IPS DF 19.7 (cell line): Measurements from ENCODE around the gene MRPS12.

ENCODE experiments used
- DNase-seq: peaks from one replicate; pipeline ENCODE4 v3.0.0-alpha.2; 2013; ENCODE audit warnings: low read depth, low spot score

MRPS12 gene

DNA sequence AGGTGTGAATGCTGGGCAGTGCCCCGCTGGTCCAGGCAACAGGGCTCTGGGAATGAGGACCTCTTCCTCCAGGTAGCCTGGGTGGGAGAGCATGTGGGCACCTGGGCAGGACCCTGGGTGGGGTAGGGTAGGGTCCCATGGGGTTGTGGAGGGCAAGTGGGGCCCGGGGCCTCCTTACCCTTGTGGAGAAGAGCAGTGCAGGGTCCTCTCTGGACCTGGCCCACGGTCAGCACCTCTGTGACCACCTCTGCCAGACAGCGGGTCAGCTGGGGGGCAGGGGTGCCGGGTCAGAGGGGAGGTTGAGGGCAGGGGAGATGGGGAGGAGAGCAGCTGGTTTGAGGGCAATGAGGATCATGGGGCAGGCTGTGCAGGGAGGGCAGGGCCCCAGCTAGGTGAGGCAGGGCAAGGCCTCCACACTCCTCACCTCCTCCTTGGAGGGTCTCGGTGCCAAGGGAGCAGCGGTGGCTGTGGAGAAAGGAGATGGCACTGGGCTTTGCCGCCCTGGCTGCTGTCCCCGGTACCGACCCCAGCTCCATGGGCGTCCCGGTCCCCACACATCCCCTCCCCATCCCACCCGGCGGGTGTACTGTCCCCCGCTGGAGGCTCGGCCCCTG is 19.2 kb upstream of the MRPS12 start:
- DNase-seq = no peak

DNA sequence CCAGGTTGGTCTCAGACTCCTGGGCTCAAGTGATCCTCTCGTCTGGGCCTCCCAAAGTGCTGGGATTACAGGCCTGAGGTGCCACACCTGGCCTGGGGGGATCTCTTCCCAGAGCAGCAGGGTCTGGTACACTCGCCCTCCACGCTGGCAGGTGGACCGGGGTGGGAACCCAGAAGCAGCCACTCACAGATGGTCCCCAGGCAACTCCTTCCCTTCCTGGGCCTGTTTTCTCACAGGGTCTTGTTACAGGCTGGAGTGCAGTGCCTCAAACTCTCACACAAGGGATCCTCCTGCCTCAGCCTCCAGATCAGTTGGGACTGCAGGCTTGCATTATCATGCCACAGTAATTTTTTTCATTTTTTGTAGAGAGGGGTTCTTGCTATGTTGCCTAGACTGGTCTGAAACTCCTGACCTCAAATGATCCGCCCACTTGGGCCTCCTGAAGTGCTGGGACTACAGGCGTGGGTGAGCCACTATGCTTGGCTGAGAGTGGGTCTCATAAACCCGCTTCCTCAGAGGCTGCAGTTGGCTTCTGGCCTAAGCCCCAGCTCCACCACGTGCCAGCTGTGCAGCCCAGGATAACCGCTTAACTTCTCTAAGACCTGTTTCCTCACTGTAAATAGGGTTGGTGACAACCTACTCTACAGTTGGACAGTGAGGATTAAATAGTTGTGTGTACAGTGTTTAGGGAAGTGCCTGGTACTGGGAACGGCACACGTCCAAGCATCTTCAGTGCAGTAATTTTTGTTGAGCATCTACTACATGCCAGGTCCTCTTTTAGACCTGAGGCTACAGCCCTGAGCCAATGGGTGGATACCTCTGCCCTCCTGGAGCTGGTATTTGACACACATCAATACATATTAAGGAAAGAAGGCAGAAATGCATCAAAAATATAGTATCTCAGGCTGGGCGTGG is 17.9 kb upstream of the MRPS12 start:
- DNase-seq = no peak

DNA sequence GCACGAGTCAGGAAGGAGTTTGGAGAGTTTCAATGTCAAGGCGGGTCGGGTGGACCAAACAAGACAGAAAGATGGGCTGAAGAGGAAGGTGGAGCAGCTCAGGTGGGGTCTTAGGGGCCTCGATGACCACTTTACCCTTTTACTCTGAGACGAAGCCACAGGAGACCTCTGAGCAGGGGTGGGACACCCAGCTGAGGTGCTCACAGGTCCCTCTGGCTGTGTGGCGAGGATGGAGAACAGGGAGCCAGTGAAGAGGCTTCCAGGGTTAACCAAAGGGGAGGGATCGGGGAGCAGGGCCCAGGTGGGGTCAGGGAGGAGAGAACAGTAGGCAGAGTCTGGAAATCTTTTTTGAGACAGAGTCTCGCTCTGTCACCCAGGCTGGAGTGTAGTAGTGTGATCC is 16.8 kb upstream of the MRPS12 start:
- DNase-seq = no peak

DNA sequence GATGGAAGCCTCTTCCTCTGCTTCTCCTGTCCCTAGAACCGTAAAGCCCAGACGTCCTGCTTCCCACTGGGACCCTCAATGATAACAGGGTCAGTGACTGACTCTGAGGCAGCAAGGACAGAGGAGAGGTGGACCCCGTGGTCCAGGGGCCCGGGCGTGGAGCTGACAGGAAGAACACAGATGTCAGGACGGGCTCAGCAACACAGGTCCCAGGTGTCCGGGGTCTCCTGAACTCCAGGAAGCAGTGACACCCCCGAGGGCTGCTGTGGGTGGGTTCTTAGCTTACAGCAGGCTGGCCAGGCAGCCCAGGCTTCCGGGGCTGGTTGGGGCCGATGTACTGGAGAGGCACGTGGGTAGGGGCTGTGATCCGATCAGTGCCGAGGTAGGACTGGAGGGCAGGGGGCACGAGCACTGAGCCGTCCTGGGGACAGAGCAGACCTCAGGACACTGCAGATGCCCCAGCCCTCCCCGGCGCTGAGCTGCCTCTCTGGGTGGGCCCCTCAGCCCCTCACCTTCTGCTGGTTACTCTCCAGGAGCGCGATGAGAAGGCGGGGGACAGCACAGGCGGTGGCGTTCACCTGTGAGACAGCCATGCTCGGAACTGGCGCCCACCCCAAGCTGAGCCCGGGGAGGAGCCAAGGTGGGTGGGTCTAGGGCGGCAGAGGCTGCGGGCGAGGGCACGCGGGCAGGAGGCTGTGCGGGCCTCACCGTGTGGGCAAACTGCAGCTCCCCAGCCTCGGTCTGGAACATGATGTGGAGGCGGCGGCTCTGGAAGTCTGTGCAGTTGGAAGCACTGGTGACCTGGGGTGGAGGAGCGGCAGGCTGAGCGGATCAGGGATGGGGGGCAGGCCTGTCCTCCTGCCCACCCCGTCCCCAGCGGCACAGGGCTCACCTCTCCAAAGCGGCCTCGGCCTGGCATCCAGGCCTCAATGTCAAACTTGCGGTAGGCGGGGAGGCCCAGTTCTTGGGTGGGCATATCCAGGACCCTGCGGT is 15.1 kb upstream of the MRPS12 start:
- no peak for DNase-seq

DNA sequence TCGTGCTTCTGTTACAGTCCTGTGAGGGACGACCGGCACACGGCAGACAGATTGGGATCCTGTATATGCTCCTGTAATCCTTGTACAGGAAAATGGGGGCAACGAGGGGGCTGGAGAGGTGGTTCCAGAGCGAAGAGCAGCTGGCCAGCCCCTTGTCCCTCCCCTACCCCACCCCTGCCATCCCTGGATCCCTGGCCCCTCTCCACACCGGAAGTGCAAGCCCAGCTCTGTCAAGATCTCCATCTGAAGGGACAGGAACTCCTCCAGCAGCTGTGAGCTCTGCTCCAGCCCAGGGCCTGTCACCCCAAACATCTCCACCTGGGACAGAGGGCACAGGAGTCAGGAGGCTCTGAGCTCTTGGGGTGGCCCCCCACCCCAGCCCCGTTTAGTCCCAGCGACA is 13.2 kb upstream of the MRPS12 start:
- DNase-seq = no peak

DNA sequence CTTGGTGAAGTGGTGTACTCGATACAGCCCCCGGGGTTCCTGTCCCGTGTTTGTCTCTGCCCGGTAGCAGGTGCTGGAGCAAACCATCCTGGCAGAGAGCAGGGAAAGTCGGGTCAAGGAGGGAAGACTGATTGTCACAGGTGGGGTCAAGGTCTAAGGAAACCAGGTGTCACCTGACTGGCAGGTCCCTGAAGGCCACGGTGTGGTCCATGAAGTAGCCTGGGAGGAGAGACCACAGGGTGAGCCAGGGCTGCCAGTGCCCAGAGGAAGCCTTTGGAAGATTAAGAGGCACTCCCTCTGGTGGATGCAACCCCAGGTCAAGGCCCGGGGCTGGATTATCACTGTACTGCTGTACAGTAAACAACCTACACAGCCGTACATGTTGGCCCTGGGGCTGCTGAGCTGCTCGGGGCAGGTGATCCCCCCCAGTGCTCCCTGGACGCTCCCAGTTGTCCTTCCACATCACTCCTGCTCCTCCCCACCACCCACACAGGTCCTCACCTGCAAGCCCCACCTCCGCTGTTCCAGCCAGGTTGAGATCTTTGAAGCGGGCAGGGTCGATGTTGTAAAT is 12.7 kb upstream of the MRPS12 start:
- DNase-seq = no peak

DNA sequence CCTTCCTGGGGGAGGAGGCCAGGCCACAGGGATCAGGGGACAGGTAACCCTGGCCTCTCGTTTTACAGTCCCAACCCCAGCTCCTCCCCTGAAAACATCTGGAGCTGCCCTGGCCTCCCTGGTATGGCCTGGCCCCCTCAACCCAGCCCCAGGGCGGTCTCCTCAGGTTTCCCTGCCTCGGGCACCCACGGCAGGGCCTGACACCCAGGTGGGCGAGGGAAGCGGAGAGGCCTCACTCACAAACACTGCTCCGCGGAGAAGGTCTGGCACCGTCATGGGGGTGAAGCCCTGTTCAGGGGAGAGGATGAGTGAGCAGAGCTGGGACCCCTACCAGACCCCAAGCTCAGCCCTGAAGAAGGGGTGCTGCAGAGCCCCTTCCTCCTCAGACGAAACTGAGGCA is 12.2 kb upstream of the MRPS12 start:
- DNase-seq = no peak

DNA sequence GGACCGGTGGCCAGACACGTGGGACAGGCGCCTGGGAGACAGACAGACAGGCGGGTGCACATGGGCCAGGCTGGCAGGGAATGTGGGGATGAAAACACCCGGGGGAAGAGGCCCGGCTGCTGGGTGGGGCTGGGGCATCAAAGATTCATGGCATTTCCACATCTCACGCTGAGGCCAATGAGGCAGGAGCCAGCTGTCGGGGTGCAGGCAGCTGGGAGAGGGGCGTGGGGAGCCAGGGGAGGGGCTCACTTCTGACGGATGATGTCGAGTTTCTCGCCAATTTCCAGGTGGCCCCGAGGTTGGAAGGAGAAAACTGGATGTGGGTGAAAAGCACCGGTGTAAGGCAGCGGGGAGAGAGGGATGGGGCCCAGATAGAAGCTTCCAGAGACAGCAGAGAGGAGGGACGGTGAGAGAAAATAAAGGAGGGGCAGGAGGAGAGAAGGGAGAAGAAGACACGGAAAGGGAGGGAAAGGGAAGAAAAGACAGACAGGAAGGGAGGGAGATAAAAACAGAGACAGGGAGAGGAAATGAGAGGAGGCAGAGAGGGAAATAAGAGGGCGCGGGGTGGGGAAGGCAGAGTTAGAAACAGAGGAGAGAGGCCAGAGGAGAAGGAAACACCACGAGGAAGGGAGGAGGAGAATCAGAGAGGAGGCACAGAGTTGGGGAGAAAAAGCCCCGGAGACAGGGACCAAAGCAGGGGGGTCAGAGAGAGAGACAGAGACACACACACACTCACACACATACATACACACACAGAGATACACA is 10.7 kb upstream of the MRPS12 start:
- DNase-seq = no peak

DNA sequence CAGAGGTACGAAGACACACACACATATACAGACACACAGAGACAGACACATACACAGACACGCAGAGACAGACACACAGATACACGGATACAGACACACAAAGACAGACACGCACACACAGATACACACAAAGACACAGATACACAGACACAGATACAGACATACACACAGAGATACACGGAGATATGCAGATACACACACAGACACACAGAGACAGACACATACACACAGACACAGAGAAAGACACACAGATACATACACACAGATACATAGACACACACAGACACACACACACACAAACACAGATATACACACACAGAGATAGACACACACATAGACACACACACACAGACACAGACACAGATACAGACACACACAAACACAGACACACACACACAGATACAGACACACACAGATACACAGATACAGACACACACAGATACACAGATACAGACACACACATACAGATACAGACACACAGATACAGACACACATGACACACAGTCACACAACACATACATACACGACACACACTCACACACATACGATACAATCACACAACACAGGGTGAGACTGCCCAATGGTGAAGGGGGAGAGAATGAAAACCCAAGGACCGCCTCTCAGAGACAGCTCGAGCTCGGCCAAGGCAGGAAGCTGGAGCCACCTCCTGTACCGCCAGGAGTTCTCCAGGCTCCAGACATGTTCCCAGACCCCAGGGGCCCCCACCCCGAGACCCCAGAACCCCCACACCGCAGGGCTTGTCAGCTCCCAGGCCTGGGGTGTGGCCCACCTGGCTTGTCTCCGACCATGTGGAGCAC is 9.9 kb upstream of the MRPS12 start:
- no peak for DNase-seq

DNA sequence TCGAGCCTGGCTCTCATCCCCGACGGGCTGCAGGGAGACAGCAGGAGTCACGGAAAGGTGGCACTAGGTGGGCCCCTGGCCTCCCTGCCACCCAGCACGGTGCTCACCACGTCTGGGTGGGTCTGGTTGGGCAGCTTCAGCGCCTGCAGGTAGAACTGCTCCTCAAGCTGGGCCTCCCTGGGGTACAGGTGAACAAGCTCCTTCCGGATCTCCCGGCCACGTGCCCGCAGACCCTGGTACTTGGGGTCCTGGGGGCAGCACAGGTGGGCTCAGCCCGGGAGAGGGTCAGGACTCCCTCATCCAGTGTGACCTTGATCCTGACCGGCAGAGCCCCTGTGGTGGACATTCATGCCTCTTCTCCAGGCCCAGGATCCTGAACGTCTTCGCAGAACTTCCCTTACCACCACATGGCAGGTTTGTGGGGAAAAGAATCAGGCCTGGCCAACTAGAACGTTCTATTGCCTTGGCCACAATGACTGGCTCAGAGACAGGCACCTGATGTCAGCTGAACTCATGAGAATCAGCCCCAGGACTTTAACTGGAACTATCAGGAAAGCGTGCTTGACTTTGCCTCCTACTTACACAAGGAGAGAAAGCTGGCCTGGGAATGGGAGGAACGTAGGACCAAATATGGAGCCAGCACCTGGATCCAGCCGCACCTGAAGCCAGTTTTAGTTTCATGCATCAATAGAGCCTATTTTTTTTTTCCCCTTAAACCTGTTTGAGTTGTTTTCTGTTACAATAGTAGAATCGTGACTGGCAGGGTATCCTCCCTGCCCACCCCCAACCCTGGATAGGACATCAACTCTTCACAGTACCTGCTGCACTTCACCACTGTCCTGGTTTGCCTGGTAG is 9.1 kb upstream of the MRPS12 start:
- DNase-seq = no peak

DNA sequence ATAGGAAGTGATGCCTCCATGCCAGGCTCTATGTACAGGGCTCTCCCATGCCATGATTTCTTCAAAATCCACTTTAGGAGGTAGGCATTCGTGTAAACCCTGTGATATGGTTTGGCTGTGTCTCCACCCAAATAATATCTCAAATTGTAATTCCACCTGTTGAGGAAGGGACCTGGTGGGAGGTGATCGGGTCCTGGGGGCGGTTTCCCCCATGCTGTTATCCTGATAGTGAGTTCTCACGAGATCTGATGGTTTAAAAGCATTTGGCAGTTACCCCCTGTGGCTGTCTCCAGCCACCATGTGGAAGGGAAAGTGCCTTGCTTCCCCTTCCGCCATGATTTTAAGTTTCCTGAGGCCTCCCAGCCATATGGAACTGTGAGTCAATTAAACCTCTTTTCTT is 8.3 kb upstream of the MRPS12 start:
- DNase-seq = no peak

DNA sequence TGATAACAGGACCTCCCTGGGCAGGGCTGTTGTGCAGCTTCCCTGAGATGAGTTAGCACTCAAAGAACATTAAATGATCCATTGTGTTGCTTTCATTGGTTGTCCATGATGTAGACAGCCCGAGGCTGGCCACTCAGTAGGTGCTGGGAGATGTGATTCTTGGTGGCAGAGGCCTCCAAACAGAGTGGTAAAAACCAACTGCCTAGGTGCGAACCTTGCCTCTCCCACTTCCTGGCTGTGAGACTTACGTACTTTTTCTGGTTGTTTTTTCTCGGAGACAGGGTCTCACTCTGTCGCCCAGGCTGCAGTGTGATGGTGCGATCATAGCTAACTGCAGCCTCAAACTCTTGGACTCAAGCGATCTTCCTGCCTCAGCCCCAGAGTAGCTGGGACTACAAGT is 6.4 kb upstream of the MRPS12 start:
- no peak for DNase-seq

DNA sequence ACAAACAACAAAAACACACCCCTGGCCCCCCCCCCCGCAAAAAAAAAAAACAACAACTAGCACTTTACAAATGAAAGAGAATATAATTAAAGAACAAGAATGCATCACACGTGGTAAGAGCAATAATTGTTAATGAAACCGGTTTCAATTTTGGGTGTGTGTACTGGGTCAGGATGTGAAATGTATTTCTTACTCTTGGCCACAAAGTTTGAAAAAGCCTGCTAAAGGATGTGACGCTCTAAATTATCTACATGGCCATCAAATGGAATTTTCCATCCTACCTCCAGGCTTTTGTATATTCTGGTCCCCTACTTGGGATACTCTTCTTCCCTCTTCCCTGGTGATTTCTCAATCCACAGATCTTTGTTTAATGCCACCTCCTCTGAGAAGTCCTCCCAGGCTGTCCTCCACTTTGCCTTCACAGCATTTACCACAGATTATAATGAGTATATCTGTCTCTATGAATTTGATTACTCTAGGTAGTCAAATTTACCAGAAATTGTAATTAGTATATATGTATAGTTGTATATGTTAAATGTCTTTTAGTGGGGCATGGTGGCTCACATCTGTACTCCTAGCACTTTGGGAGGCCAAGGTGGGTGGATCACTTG is 2.2 kb upstream of the MRPS12 start:
- no peak for DNase-seq

DNA sequence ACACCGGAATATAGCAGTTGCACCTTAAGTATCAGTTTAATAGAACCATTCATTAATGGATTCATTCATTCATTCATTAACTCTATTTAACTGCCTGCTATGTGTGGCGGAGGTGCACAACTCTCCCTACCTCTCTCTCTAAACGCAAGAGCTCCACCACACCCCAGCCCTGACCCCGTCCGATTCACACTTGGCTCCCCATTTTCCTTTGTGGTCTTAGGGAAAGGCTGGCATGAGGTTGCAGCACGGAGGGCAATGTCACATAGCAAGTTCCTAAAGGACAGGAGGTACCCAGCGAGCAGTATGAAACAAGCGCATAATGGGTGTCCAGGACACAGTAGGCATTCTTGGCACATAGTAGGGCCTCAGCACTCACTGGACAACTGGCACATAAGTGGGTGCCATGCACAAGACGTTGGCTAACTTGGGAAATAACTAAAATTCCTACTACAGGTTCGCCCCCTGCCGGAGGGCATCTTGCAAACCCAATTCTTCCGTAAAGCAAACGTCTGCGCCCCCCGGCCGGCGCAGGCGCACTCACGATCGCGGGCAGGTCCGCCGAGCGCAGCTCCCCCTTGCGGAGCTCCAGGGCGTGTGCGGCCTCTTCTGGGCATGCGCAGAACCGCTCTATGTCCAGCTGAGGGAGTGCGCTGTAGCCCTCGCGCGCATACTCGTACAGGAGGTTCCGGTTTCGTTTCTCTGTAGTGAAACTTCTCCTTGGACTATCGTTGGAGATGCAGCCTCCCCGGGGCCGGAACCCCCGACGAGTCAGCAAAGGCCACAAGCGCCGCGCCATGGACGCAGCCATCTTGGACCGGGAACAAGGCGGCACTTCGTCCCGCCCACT is 592 bp upstream of the MRPS12 start, which contains the start of gene SARS2:
SARS2 (minus strand) TSS at position 835 of the 847 bp plus-strand sequence; CDS start at position 808, 27 bp downstream.
- DNase-seq = peak; percentile 78

DNA sequence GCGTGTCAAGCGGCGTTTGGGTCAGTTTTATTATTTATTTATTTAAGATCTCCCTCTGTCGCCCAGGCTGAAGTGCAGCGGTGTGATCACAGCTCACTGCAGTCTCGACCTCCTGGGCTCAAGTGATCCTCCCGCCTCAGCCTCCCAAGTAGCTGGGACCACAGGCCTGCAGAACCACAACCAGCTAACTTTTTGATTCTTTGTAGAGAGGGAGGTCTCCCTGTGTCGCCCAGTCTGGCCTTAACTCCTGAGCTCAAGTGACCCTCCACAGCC is 713 bp downstream of the MRPS12 start:
- no peak for DNase-seq

DNA sequence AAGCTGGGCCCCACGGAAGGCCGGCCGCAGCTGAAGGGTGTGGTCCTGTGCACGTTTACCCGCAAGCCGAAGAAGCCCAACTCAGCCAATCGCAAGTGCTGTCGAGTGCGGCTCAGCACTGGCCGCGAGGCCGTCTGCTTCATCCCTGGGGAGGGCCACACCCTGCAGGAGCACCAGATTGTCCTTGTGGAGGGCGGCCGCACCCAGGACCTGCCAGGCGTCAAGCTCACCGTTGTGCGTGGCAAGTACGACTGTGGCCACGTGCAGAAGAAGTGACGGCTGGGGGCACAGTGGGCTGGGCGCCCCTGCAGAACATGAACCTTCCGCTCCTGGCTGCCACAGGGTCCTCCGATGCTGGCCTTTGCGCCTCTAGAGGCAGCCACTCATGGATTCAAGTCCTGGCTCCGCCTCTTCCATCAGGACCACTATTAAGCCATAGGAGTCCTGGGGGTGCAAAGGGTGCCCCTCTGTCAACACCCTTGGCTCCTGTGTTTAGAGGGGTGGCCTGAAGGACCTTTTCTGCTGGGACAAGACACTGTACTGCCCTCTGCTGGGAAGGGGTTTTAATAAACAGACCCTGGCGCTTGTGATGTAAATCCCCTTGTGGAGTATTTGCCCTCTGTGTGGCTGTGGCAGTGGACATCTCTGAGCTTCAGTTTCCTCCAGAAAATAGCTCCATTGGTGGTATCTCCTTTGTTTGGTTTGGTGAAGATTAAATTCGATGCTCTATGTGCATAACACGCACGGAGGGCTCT is 1.9 kb downstream of the MRPS12 start:
- DNase-seq = no peak

DNA sequence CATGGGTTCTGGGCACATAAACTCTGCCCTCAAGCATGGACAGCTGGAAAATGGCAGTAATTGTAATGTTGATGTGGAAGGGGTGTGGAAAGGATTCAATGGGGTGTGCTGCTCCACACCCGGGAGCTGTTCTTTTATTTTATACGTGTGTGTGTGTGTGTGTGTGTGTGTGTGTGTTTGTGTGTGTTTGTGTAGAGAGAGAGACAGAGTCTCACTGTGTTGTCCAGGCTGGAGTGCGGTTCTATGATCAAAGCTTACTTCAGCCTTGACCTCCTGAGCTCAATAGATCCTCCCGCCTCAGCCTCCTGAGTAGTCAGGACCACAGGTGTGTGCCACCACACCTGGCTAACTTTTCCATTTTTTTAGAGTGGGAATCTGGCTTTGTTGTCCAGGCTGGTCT is 2.8 kb downstream of the MRPS12 start:
- DNase-seq = no peak
